ENCODE results near the gene MSI2.
"Not testable (repeated sequence)": the region's sequence is repeated elsewhere in the genome, so short reads cannot be mapped to it uniquely, and the experiment has no call there.

Gene MSI2

GRCh38 chr17:57617218-57617617 is 360.9 kb downstream of the MSI2 start:
- no peak for DNase-seq (ENCODE audit: low read depth in 2 of 2)

DNA sequence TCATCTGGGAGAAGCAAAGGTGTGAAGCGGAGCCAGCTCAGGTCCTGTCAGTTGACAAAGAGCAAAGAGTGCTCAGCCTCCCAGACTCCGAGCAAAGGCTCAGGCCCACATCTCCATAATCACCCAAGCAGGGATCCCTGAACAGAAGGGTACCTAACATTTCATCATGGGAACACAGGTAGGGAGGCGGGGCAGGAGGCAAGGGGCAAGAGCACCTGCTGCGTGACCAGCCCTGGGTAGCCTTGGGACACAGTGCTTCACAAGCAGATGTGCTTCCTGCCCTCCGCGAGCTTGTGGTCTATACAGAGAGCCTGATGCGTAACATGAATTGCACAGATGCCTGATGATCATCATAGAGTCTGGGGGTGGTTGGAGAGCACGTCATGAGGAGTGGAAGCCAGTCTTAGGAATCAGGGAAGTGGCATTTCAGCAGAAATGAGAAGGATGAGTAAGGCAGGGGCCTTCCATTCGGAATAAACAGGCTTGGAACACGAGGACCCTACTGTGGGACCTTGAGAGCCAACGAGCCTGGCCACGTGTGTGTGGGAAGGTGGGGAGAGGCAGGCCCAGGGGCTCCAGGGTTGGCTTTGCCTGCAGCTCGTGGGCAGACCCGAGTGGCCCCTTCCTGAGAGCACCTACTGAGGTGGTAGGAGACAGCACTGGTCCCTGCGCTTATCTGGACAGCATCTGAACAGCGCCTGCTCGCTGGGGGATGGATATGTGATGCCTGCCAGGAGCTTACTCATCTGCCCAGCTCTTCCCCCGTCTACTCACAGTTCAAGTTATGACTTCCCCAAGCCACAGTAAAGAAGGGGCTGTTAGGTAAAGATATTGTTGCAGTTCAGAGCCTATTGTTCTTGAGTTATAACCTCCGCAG is 363.0 kb downstream of the MSI2 start:
- no peak for DNase-seq (ENCODE audit: low read depth in 2 of 2)

GRCh38 chr17:57620576-57620975 is 364.3 kb downstream of the MSI2 start:
- no peak for DNase-seq (ENCODE audit: low read depth in 2 of 2)

- not testable (repeated sequence) for DNase-seq (ENCODE audit: low read depth in 2 of 2)
Observed at GRCh38 chr17:57621791-57622190, 365.5 kb downstream of the MSI2 start.

GRCh38 chr17:57622306-57622682 is 366.0 kb downstream of the MSI2 start:
- DNase-seq (ENCODE audit: low read depth in 2 of 2), result no peak

- no peak for DNase-seq (ENCODE audit: low read depth in 2 of 2)
Observed at GRCh38 chr17:57622683-57623433, 366.5 kb downstream of the MSI2 start.

DNA sequence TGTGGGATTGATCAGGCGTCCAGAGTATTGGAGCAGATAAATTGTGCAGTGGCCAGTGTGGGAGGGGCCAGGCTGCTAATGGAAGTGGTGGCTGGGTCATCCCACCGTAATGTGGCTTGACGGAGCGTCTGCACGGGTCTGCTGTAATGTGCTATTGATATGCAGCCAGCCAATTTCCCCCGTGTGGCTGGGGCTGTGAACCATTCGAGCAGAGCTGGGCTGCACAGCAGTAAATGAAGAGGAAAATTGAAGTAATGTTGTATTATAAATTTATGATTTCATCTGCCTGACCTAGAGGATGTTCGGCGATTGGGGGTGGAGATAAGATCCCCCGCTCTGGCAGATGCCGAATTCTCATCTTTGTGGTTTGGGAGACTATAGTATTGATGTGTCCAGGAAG is 367.3 kb downstream of the MSI2 start:
- DNase-seq (ENCODE audit: low read depth in 2 of 2), result no peak

- no peak for DNase-seq (ENCODE audit: low read depth in 2 of 2)
Observed at GRCh38 chr17:57624386-57624785, 368.1 kb downstream of the MSI2 start.

GRCh38 chr17:57625511-57625910 is 369.2 kb downstream of the MSI2 start:
- DNase-seq (ENCODE audit: low read depth in 2 of 2), result no peak

- no peak for DNase-seq (ENCODE audit: low read depth in 2 of 2)
Observed at GRCh38 chr17:57625957-57626356, 369.6 kb downstream of the MSI2 start.

- no peak for DNase-seq (ENCODE audit: low read depth in 2 of 2)
Observed at GRCh38 chr17:57626520-57627210, 370.3 kb downstream of the MSI2 start.

DNA sequence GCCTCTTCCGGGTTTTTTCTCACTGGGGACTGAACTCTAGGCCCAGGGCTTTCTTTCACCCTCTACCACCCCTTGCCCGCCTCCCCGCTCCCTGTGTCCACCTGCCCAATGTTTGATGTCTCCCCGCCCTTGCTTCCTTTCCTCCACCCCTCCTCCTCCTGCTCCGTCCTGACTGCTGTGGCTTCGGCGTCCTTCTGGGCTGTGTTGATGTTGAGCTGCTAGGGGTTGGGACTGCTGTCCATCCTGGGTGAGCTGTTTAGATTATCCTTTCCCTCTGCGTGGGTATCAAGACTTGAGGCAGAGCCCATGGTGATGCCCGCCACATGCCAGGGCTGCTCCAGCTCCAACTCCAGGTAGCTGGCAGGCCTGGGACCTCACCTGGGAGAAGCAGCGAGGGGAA is 371.3 kb downstream of the MSI2 start:
- no peak for DNase-seq (ENCODE audit: low read depth in 2 of 2)

GRCh38 chr17:57628421-57628820 is 372.1 kb downstream of the MSI2 start:
- DNase-seq (ENCODE audit: low read depth in 2 of 2), result no peak

DNA sequence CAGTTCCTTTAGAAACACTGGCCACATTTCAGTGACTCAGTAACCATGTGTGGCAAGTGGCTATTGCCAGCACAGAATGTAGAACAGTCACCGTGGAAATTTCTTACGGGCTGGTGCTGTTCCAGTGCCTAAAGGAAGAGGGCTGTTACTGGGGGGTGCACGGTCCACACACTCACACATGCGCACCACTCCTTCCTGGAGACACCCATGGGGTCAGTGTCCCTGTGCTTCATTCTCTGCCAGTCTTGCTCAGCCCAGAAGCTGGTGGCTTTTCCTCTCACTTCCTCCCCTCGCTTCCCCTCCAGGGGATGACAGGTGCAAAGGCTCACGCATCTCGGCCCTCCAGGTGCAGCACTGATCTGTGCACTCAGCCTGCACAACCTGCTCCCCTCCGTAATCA is 373.1 kb downstream of the MSI2 start:
- no peak for DNase-seq (ENCODE audit: low read depth in 2 of 2)

- no peak for DNase-seq (ENCODE audit: low read depth in 2 of 2)
Observed at GRCh38 chr17:57629886-57630285, 373.6 kb downstream of the MSI2 start.

GRCh38 chr17:57630736-57631135 is 374.4 kb downstream of the MSI2 start:
- no peak for DNase-seq (ENCODE audit: low read depth in 2 of 2)

DNA sequence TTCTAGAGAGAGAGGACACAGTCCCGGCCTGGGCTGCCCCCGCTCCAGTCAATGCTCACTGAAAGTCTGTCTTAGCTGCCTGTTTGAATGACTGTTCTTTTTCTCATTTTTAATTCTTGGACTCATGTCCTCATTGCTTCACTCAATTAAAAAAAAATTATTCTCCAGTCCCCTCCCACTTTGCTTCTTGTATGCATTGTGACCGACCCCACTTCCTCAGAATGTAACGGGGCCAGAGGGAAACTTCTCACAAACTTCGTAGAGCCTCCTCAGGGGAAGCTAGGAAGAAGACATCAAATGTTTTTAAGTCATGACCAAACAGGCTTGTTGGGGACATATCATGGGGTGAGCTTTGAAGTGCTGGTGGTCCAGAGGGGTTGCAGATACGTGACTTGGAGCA is 375.5 kb downstream of the MSI2 start:
- DNase-seq (ENCODE audit: low read depth in 2 of 2), result no peak

GRCh38 chr17:57632294-57632693 is 376.0 kb downstream of the MSI2 start:
- DNase-seq (ENCODE audit: low read depth in 2 of 2), result no peak

GRCh38 chr17:57633236-57633635 is 376.9 kb downstream of the MSI2 start:
- DNase-seq (ENCODE audit: low read depth in 2 of 2), result no peak

GRCh38 chr17:57634713-57635465 is 378.6 kb downstream of the MSI2 start:
- DNase-seq (ENCODE audit: low read depth in 2 of 2), result no peak

- no peak for DNase-seq (ENCODE audit: low read depth in 2 of 2)
Observed at GRCh38 chr17:57636274-57636673, 380.0 kb downstream of the MSI2 start.

Data from stimulated activated CD8-positive, alpha-beta memory T cell treated with anti-CD3 and anti-CD28 coated beads, Interleukin-7, amount 100 ng/mL, for 4 hours (primary cell).